Esophagus muscularis mucosa (tissue), 4 donors: ENCODE data around the gene EFCAB8.

ENCODE experiments used
- EP300 ChIP-seq: sonication (generic); formaldehyde crosslinking; IDR thresholded peaks from one replicate; pipeline ENCODE4 v1.6.1; 2017; ENCODE audit warnings: antibody characterized with exemption
- POLR2A ChIP-seq: fragments of 450-650 bp; IDR thresholded peaks from one replicate; pipeline ENCODE4 v1.6.1; 2017; ENCODE audit warnings: antibody characterized with exemption, moderate library complexity, mild to moderate bottlenecking, low read depth
- POLR2AphosphoS5 ChIP-seq, 2 donors: sonication (generic); formaldehyde crosslinking; IDR thresholded peaks; one replicate each; pipeline ENCODE4 v1.6.1; 2017; ENCODE audit warnings: antibody characterized with exemption in 2 of 2
- TF ChIP-seq, protein P1 (sequence below), 3 experiments: fragments of 200-600 bp in 2 of 3; fragments of 450-650 bp in 1 of 3; sonication (generic) in 2 of 3; IDR thresholded peaks; one replicate each; pipeline ENCODE4 v1.5.1; 2017 to 2019; ENCODE audit warnings: antibody characterized with exemption in 3 of 3, mild to moderate bottlenecking in 2 of 3, moderate library complexity in 1 of 3

DNA sequence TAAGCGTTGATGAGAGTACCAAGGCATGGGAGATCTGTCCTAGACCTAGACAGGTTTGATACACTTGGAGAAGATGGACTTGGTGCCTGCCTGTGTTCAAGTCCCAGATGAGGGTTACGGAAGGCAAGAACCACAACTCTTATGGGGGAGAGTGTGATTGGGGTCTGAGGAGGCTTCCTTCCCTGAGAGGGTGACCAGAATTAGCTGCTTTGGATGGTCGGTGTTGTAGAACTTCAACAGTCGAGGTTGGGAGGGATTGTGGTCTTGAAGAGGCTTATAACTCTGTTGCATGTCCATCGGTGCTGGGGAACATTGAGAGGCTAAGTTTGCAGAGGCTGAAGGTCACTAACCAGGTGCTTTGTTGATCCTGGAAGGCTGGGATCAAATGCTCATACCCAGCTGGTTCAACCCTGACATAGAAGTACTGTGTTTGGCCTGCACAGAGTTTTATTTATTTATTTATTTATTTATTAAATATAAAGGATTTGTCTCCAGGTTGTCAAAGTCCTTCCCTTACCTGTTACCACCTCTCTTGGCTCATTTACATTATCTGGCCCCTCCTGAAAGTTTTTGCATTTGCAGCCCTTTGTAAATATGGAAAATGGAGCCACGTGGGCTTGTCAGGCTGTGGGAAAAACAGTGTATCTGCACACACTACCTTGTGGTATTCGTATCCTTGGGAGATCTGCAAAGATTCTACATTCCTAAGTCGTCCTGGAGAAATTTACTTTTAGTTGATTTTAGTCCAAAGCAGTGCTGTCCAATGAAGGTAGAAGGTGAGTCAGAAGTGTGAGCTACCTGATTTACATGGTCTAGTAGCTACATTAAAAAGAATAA lies 15.8 kb upstream of the EFCAB8 start:
- TF ChIP-seq POLR2A (no peak), POLR2AphosphoS5 (IDR thresholded peaks at IDR 0.05) (no peak), EP300 (no peak)
- TF ChIP-seq, protein P1, sequence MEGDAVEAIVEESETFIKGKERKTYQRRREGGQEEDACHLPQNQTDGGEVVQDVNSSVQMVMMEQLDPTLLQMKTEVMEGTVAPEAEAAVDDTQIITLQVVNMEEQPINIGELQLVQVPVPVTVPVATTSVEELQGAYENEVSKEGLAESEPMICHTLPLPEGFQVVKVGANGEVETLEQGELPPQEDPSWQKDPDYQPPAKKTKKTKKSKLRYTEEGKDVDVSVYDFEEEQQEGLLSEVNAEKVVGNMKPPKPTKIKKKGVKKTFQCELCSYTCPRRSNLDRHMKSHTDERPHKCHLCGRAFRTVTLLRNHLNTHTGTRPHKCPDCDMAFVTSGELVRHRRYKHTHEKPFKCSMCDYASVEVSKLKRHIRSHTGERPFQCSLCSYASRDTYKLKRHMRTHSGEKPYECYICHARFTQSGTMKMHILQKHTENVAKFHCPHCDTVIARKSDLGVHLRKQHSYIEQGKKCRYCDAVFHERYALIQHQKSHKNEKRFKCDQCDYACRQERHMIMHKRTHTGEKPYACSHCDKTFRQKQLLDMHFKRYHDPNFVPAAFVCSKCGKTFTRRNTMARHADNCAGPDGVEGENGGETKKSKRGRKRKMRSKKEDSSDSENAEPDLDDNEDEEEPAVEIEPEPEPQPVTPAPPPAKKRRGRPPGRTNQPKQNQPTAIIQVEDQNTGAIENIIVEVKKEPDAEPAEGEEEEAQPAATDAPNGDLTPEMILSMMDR (IDR thresholded peaks at IDR 0.05) = no peak
